Heart left ventricle (tissue), 13 donors: ENCODE measurements around the gene MGST3.

Source experiments
- POLR2A ChIP-seq, 2 donors: fragments of 450-650 bp; IDR thresholded peaks; one replicate each; pipeline ENCODE4 v1.6.1; 2017; ENCODE audit warnings: antibody characterized with exemption in 2 of 2, mild to moderate bottlenecking in 2 of 2, moderate library complexity in 2 of 2
- TF ChIP-seq, protein P1 (sequence below), 12 donors: fragments of 200-600 bp; sonication (generic) in 4 of 12; IDR thresholded peaks; one replicate each; pipeline versions ENCODE4 v1.5.0 to v1.8.0; 2018 to 2022; ENCODE audit warnings: antibody characterized with exemption in 12 of 12, mild to moderate bottlenecking in 5 of 12
- donor health status: ischemic (EF 13 %, LVEDD 7.1; RV severe dilation, severe dysfunction).
- donor health status: DM: no; HTN: yes; CAD: no.
- donor health status: DM: no; HTN: no; CAD: no.
- donor health status: ischemic (EF 25% LVEDD 6.9; RV normal size, moderate dysfunction).
- donor health status: ischemic (EF 25% LVEDD 5.7; RV mildly dilated, moderate dysfunction).
- donor health status: ischemic (EF 35%, LVEDD 5.7; RV mildly dilated, moderate dysfunction).
- donor health status: nonischemic (EF 11% LVEDD 7.7; RV severe dilation, severe dysfunction).
- donor health status: DM: yes; HTN: yes; CAD: no.
- donor health status: PGD.
- donor health status: ischemic (EF 29% LVEDD 5.4; RV normal size, mild dysfunction).
- donor health status: nonischemic (EF 23%, LVEDD 6.1; RV moderate dilation, normal function).

GRCh38 chr1:165610866-165611265 lies 20.2 kb upstream of the MGST3 start:
- TF ChIP-seq, protein P1, sequence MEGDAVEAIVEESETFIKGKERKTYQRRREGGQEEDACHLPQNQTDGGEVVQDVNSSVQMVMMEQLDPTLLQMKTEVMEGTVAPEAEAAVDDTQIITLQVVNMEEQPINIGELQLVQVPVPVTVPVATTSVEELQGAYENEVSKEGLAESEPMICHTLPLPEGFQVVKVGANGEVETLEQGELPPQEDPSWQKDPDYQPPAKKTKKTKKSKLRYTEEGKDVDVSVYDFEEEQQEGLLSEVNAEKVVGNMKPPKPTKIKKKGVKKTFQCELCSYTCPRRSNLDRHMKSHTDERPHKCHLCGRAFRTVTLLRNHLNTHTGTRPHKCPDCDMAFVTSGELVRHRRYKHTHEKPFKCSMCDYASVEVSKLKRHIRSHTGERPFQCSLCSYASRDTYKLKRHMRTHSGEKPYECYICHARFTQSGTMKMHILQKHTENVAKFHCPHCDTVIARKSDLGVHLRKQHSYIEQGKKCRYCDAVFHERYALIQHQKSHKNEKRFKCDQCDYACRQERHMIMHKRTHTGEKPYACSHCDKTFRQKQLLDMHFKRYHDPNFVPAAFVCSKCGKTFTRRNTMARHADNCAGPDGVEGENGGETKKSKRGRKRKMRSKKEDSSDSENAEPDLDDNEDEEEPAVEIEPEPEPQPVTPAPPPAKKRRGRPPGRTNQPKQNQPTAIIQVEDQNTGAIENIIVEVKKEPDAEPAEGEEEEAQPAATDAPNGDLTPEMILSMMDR (IDR thresholded peaks at IDR 0.05): no peak
- TF ChIP-seq POLR2A (IDR thresholded peaks at IDR 0.05): no peak
